Transverse colon (tissue), 4 donors: ENCODE measurements around the gene HOXC13.

Source experiments
- CTCF ChIP-seq, 5 experiments: fragments of 200-600 bp in 3 of 5; fragments of 450-650 bp in 2 of 5; sonication (generic) in 3 of 5; IDR thresholded peaks; 1 replicate in 2 of 5; 2 replicates in 3 of 5; pipeline ENCODE4 v1.5.1; 2016 to 2017; ENCODE audit warnings: antibody characterized with exemption in 5 of 5, inconsistent platforms in 3 of 5, mild to moderate bottlenecking in 2 of 5, moderate library complexity in 1 of 5
- EP300 ChIP-seq: sonication (generic); formaldehyde crosslinking; IDR thresholded peaks from one replicate; pipeline ENCODE4 v1.6.1; 2017; ENCODE audit warnings: antibody characterized with exemption, low read depth
- POLR2AphosphoS5 ChIP-seq, 3 donors: sonication (generic); formaldehyde crosslinking; IDR thresholded peaks; one replicate each; pipeline ENCODE4 v1.6.1; 2016; ENCODE audit warnings: antibody characterized with exemption in 3 of 3

GRCh38 chr12:53959314-53959713 lies 20.7 kb downstream of the HOXC13 start:
- no peak for TF ChIP-seq CTCF (IDR thresholded peaks at IDR 0.05)
- no peak for TF ChIP-seq POLR2AphosphoS5 (IDR thresholded peaks at IDR 0.05)
- TF ChIP-seq EP300: no peak
